HCT116 (cell line): Measurements from ENCODE around the gene C12orf57. TPM values are rescaled to one million over a fixed set of nuclear protein-coding genes. Genes with fewer than 3 reads are reported as not detected.

Experiments used
- ATAC-seq: fragments of 200-7000 bp; cut with Tn5 transposase; 2 replicates; pipeline ENCODE4 v1.9.1; 2020; ENCODE audit warnings: mild to moderate bottlenecking, moderate library complexity
- BruUV-seq: library from RNA; stranded (reverse); fragments of 400-500 nt; replicated peaks from 2 replicates; lab custom pipeline; 2021; lab: Mats Ljungman, UMichigan
- CTCF ChIA-PET: fragments of 300-600 bp; sonication (Branson Sonifier 250); formaldehyde crosslinking; loops from one replicate; lab custom pipeline; 2021; ENCODE audit warnings: antibody characterized with exemption; lab: Charles Lee
- POLR2A ChIA-PET: fragments of 300-600, 350-600 bp; sonication (Branson Sonifier 250); formaldehyde crosslinking; loops from one replicate; lab custom pipeline; 2021; ENCODE audit warnings: antibody characterized with exemption; lab: Charles Lee
- RAD21 ChIA-PET, 2 experiments: fragments of 300-600 bp; sonication (Branson Sonifier 250); formaldehyde crosslinking; loops; one replicate each; lab custom pipeline; 2023; ENCODE audit warnings: low total read pairs in 2 of 2; ENCODE audit not compliant: uncharacterized antibody in 2 of 2, unreplicated experiment in 2 of 2, low non-redundant PET in 1 of 2; lab: Charles Lee
- DNase-seq: peaks from one replicate; pipeline ENCODE4 v3.0.0-alpha.2; 2010; ENCODE audit warnings: low read depth, low spot score
- H2AFZ ChIP-seq: fragments of 200-600 bp; shearing (Covaris generic), sonication (generic); 2 replicates; pipeline ENCODE4 v1.6.1; 2017; ENCODE audit warnings: low read depth, mixed run types, mixed read lengths, antibody characterized with exemption, low read length; ENCODE audit not compliant: poor library complexity, severe bottlenecking
- H3K27ac ChIP-seq: 2 replicates; pipeline ENCODE4 v1.5.1; 2012; ENCODE audit warnings: low read depth, low read length
- H3K27me3 ChIP-seq: fragments of 200-600 bp; sonication (generic); 2 replicates; pipeline ENCODE4 v1.6.1; 2016; ENCODE audit warnings: mixed run types, low read length, mixed read lengths; ENCODE audit not compliant: insufficient read depth
- H3K36me3 ChIP-seq, 2 experiments: fragments of 200-500 bp in 1 of 2; fragments of 200-600 bp in 1 of 2; sonication (Bioruptor generic) in 1 of 2; sonication (generic) in 1 of 2; 2 replicates each; pipeline versions ENCODE4 v1.5.1 to v1.6.1; 2014 to 2016; ENCODE audit warnings: low read length in 2 of 2, inconsistent platforms in 1 of 2, mixed read lengths in 1 of 2, mixed run types in 1 of 2; ENCODE audit not compliant: insufficient read depth in 2 of 2, control insufficient read depth in 1 of 2
- H3K4me1 ChIP-seq, 2 experiments: fragments of 200-600 bp in 1 of 2; sonication (generic) in 1 of 2; 2 replicates each; pipeline versions ENCODE4 v1.5.1 to v1.6.1; 2012 to 2017; ENCODE audit warnings: low read length in 2 of 2, inconsistent platforms in 1 of 2, mild to moderate bottlenecking in 1 of 2, mixed read lengths in 1 of 2, mixed run types in 1 of 2, moderate library complexity in 1 of 2; ENCODE audit not compliant: insufficient read depth in 2 of 2, control insufficient read depth in 1 of 2
- H3K4me2 ChIP-seq: fragments of 200-600 bp; sonication (generic); 2 replicates; pipeline ENCODE4 v1.6.1; 2017; ENCODE audit warnings: mixed run types, low read length, mixed read lengths
- H3K4me3 ChIP-seq, 2 experiments: fragments of 200-600 bp in 1 of 2; sonication (generic) in 1 of 2; replicated peaks in 1 of 2; 2 replicates each; pipeline ENCODE4 v1.5.1; 2011 to 2016; ENCODE audit warnings: low read length in 2 of 2, control low read depth in 1 of 2, low read depth in 1 of 2, mild to moderate bottlenecking in 1 of 2, mixed read lengths in 1 of 2, mixed run types in 1 of 2
- H3K79me2 ChIP-seq: fragments of 200-600 bp; sonication (generic); 2 replicates; pipeline ENCODE4 v1.6.1; 2017; ENCODE audit warnings: mild to moderate bottlenecking, mixed run types, low read length, moderate library complexity, mixed read lengths; ENCODE audit not compliant: insufficient read depth
- H3K9ac ChIP-seq: fragments of 200-600 bp; sonication (generic); 2 replicates; pipeline ENCODE4 v1.6.1; 2016; ENCODE audit warnings: low read length, mixed read lengths
- H3K9me2 ChIP-seq: fragments of 200-600 bp; sonication (generic), shearing (Covaris generic); 2 replicates; pipeline ENCODE4 v1.6.1; 2017; ENCODE audit warnings: mixed run types, mild to moderate bottlenecking, moderate library complexity; ENCODE audit not compliant: insufficient read depth
- H3K9me3 ChIP-seq, 2 experiments: fragments of 200-500 bp in 1 of 2; fragments of 200-600 bp in 1 of 2; sonication (Bioruptor generic) in 1 of 2; sonication (generic) in 1 of 2; 2 replicates each; pipeline ENCODE4 v1.6.1; 2014 to 2017; ENCODE audit warnings: low read length in 2 of 2, mixed read lengths in 2 of 2, inconsistent platforms in 1 of 2, low read depth in 1 of 2, mild to moderate bottlenecking in 1 of 2, mixed run types in 1 of 2, moderate library complexity in 1 of 2; ENCODE audit not compliant: control insufficient read depth in 1 of 2, insufficient read depth in 1 of 2
- H4K20me1 ChIP-seq: fragments of 200-600 bp; sonication (generic), shearing (Covaris generic); 2 replicates; pipeline ENCODE4 v1.6.1; 2017; ENCODE audit warnings: mixed run types, mild to moderate bottlenecking, moderate library complexity; ENCODE audit not compliant: insufficient read depth
- CBX3 ChIP-seq: IDR thresholded peaks from 2 replicates; pipeline ENCODE4 v1.6.1; 2012; ENCODE audit warnings: low read depth
- CEBPB ChIP-seq: IDR thresholded peaks from 2 replicates; pipeline ENCODE4 v1.6.1; 2012; ENCODE audit warnings: low read depth
- ELF1 ChIP-seq: IDR thresholded peaks from 2 replicates; pipeline ENCODE4 v1.6.1; 2012; ENCODE audit warnings: low read depth, borderline replicate concordance
- EZH2phosphoT487 ChIP-seq: fragments of 200-600 bp; IDR thresholded peaks from 2 replicates; pipeline ENCODE4 v1.6.1; 2018; ENCODE audit warnings: antibody characterized with exemption, borderline replicate concordance
- FOSL1 ChIP-seq: IDR thresholded peaks from 2 replicates; pipeline ENCODE4 v1.6.1; 2012; ENCODE audit warnings: low read depth
- JUND ChIP-seq: IDR thresholded peaks from 2 replicates; pipeline ENCODE4 v1.6.1; 2012
- POLR2AphosphoS5 ChIP-seq: IDR thresholded peaks from 2 replicates; pipeline ENCODE4 v1.6.1; 2011; ENCODE audit warnings: mild to moderate bottlenecking, low read depth, low read length, moderate library complexity
- RAD21 ChIP-seq: IDR thresholded peaks from 2 replicates; pipeline ENCODE4 v1.6.1; 2012; ENCODE audit warnings: low read depth, mild to moderate bottlenecking
- SP1 ChIP-seq: IDR thresholded peaks from 2 replicates; pipeline ENCODE4 v1.6.1; 2012; ENCODE audit warnings: low read depth
- TCF7L2 ChIP-seq: IDR thresholded peaks from 2 replicates; pipeline ENCODE4 v1.7.0; 2011; ENCODE audit warnings: borderline replicate concordance, inconsistent platforms; ENCODE audit not compliant: insufficient read depth, insufficient read length; ENCODE audit errors: extremely low read depth
- YY1 ChIP-seq: IDR thresholded peaks from 2 replicates; pipeline ENCODE4 v1.6.1; 2011; ENCODE audit warnings: low read length, low read depth, moderate library complexity, mild to moderate bottlenecking; ENCODE audit not compliant: insufficient replicate concordance; ENCODE audit errors: extremely low read depth
- ZFX ChIP-seq: fragments of 450-650 bp; IDR thresholded peaks from 2 replicates; pipeline ENCODE4 v1.6.1; 2017
- intact Hi-C: fragments of 100-400 bp; cut with micrococcal nuclease; formaldehyde crosslinking; loops from 2 replicates; pipeline ENCODE4 v1.10.0; 2022
- total RNA-seq: library from RNA; stranded (reverse); gene quantifications from one replicate; pipeline ENCODE4 v1.2.1, GENCODE V29; 2021; ENCODE audit not compliant: unreplicated experiment
- TF ChIP-seq, protein P1 (sequence below): IDR thresholded peaks from 2 replicates; pipeline ENCODE4 v1.6.1; 2011; ENCODE audit warnings: mild to moderate bottlenecking, low read length, moderate library complexity; ENCODE audit not compliant: insufficient replicate concordance; ENCODE audit errors: extremely low read depth
- TF ChIP-seq, protein P2 (sequence below): IDR thresholded peaks from 2 replicates; pipeline ENCODE4 v1.6.1; 2012
- TF ChIP-seq, protein P3 (sequence below), 3 experiments: fragments of 200-600 bp in 1 of 3; sonication (generic) in 1 of 3; IDR thresholded peaks in 2 of 3; conservative IDR thresholded peaks in 1 of 3; 2 replicates each; pipeline ENCODE4 v1.5.1; 2012 to 2017; ENCODE audit warnings: low read depth in 2 of 3, low read length in 2 of 3, antibody characterized with exemption in 1 of 3, borderline replicate concordance in 1 of 3, control low read depth in 1 of 3, mild to moderate bottlenecking in 1 of 3, mixed read lengths in 1 of 3, mixed run types in 1 of 3, moderate library complexity in 1 of 3; ENCODE audit not compliant: insufficient read depth in 1 of 3

The C12orf57 gene
- total RNA-seq, 1 experiment from 2014 or later, result 202 TPM

DNA sequence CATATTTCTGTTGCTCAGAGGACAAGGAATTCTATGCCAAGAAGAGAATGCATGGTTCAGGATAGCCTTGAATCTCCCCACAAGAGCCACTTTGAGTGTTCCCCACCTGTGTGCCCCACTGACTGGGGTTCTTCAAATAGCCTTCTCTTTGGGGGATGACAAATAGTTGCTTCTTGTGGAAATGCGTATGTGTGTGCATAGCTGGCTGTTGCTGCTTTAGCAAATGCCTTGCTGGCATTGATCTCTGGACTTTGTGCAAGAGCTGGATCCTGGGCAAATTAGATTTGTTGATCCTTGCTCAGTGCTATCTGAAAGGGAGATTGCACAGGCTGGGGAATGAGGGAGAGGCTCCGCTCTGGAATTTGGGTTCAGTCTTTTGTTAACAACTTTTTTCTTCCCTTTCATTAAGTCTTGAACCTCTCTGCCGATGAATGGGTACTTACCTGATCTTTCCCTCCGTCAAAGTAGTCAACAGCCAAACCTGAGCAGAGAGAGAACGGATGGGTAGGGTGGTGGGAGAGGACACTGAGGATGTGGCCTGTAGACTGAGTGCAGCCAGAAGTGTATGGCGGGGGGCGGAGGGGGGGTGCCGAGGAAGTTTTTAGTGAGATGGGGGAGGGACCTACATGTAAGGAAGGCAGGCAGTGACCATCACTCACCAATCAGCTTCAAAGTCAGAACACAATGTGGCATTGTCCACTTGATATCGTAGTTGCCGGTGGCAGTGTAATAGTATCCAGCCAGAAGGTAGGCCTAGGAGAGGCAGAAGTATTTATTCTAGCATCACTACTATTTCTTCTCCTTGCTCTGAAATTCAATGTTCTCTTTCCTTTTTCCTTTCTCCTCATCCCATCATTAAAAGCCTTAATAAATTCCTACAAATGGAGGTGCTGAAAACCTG is 37.6 kb downstream of the C12orf57 start:
- Histone ChIP-seq H3K9me3 (no peaks in the 10 kb centered on the region), H3K4me1 (no peaks in the 10 kb centered on the region), H4K20me1 (no peaks in the 10 kb centered on the region), H3K4me3 (no peak overlapping the region), H2AFZ (no peak overlapping the region), H3K9me2 (no peaks in the 10 kb centered on the region), H3K9ac (no peak overlapping the region), H3K27ac (no peak overlapping the region), H3K79me2 (0 out of 2 replicates have a peak, but pooled peaks cover 3% of the 10 kb centered on the region), H3K36me3 (peaks cover 37 to 44% of the 10 kb centered on the region in 2 experiments; a peak in 3 of 4 replicates), H3K4me2 (no peak overlapping the region), H3K27me3 (no peaks in the 10 kb centered on the region)
- ChIA-PET POLR2A (no interaction called here), CTCF (no interaction called here), RAD21 (no interaction called here)
- no peak for DNase-seq
- no peak for ATAC-seq
- intact Hi-C loops, result no loop called here
- BruUV-seq, result no TSS peak
- TF ChIP-seq TCF7L2 (no peak), EZH2phosphoT487 (no peak), ZFX (no peak), ELF1 (no peak), FOSL1 (no peak), YY1 (no peak), JUND (no peak), CEBPB (no peak), SP1 (no peak), POLR2AphosphoS5 (no peak), CBX3 (no peak), RAD21 (no peak)
- TF ChIP-seq, protein P1, sequence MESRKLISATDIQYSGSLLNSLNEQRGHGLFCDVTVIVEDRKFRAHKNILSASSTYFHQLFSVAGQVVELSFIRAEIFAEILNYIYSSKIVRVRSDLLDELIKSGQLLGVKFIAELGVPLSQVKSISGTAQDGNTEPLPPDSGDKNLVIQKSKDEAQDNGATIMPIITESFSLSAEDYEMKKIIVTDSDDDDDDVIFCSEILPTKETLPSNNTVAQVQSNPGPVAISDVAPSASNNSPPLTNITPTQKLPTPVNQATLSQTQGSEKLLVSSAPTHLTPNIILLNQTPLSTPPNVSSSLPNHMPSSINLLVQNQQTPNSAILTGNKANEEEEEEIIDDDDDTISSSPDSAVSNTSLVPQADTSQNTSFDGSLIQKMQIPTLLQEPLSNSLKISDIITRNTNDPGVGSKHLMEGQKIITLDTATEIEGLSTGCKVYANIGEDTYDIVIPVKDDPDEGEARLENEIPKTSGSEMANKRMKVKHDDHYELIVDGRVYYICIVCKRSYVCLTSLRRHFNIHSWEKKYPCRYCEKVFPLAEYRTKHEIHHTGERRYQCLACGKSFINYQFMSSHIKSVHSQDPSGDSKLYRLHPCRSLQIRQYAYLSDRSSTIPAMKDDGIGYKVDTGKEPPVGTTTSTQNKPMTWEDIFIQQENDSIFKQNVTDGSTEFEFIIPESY, result no peak
- TF ChIP-seq, protein P2, sequence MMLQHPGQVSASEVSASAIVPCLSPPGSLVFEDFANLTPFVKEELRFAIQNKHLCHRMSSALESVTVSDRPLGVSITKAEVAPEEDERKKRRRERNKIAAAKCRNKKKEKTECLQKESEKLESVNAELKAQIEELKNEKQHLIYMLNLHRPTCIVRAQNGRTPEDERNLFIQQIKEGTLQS, result no peak
- TF ChIP-seq, protein P3, sequence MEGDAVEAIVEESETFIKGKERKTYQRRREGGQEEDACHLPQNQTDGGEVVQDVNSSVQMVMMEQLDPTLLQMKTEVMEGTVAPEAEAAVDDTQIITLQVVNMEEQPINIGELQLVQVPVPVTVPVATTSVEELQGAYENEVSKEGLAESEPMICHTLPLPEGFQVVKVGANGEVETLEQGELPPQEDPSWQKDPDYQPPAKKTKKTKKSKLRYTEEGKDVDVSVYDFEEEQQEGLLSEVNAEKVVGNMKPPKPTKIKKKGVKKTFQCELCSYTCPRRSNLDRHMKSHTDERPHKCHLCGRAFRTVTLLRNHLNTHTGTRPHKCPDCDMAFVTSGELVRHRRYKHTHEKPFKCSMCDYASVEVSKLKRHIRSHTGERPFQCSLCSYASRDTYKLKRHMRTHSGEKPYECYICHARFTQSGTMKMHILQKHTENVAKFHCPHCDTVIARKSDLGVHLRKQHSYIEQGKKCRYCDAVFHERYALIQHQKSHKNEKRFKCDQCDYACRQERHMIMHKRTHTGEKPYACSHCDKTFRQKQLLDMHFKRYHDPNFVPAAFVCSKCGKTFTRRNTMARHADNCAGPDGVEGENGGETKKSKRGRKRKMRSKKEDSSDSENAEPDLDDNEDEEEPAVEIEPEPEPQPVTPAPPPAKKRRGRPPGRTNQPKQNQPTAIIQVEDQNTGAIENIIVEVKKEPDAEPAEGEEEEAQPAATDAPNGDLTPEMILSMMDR (IDR thresholded peaks at IDR 0.05 in 2 of 3, conservative IDR thresholded peaks at IDR 0.05 in 1 of 3; ENCODE audit: borderline replicate concordance in 1 of 3, insufficient read depth in 1 of 3, low read depth in 2 of 3, low read length in 2 of 3), result no peak
